ENCODE results near the gene DAD1. TPM values are rescaled to one million over a fixed set of nuclear protein-coding genes. Genes with fewer than 3 reads are reported as not detected.

The DAD1 gene
- total RNA-seq, 1 experiment from 2014 or later = 155 TPM

DNA sequence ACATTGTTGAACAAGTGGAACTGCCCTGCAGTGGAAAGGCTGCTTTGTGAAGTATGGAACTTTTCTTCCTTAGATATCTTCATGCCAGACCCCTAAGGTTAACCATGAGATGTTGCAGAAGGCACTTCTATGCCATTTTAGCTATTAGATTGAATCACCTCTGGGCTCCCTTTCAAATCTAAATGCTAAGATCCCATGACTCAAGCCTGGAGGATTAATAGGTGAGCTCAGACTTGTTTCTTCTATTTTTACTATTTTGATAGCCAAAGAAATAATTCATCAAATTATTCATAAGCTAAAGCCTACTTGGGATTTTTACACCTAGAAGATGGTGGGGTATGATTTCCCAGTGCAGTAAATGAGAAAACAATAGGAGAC is 64.3 kb downstream of the DAD1 start:
- Histone ChIP-seq H3F3A (ENCODE audit: insufficient read depth, low read depth) (no peaks in the 10 kb centered on the region), H3K27ac (no peak overlapping the region), H3K9me2 (ENCODE audit: insufficient read depth) (no peaks in the 10 kb centered on the region), H3K4me2 (no peak overlapping the region), H3K4me3 (no peak overlapping the region), H3K9me3 (ENCODE audit: insufficient read depth, low read depth) (no peaks in the 10 kb centered on the region), H3K79me2 (ENCODE audit: low read depth) (no peaks in the 10 kb centered on the region), H3K4me1 (replicated peaks; ENCODE audit: insufficient read depth) (no peaks in the 10 kb centered on the region), H3K36me3 (ENCODE audit: low read depth) (no peaks in the 10 kb centered on the region), H4K20me1 (ENCODE audit: insufficient read depth) (no peaks in the 10 kb centered on the region), H3K27me3 (ENCODE audit: insufficient read depth, low read depth) (no peaks in the 10 kb centered on the region), H2AFZ (no peak overlapping the region)
- no peak for DNase-seq
- BruUV-seq (replicated peaks) = no TSS peak
- ChIA-PET CTCF (no interaction called here), POLR2A (ENCODE audit: unreplicated experiment) (no interaction called here)
- TF ChIP-seq EZH2 (IDR thresholded peaks at IDR 0.05; ENCODE audit: low read depth) = no peak
- TF ChIP-seq, protein P1, sequence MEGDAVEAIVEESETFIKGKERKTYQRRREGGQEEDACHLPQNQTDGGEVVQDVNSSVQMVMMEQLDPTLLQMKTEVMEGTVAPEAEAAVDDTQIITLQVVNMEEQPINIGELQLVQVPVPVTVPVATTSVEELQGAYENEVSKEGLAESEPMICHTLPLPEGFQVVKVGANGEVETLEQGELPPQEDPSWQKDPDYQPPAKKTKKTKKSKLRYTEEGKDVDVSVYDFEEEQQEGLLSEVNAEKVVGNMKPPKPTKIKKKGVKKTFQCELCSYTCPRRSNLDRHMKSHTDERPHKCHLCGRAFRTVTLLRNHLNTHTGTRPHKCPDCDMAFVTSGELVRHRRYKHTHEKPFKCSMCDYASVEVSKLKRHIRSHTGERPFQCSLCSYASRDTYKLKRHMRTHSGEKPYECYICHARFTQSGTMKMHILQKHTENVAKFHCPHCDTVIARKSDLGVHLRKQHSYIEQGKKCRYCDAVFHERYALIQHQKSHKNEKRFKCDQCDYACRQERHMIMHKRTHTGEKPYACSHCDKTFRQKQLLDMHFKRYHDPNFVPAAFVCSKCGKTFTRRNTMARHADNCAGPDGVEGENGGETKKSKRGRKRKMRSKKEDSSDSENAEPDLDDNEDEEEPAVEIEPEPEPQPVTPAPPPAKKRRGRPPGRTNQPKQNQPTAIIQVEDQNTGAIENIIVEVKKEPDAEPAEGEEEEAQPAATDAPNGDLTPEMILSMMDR (conservative IDR thresholded peaks at IDR 0.05) = no peak
- intact Hi-C loops (cut with micrococcal nuclease; ENCODE audit: unreplicated experiment) = no loop called here

DNA sequence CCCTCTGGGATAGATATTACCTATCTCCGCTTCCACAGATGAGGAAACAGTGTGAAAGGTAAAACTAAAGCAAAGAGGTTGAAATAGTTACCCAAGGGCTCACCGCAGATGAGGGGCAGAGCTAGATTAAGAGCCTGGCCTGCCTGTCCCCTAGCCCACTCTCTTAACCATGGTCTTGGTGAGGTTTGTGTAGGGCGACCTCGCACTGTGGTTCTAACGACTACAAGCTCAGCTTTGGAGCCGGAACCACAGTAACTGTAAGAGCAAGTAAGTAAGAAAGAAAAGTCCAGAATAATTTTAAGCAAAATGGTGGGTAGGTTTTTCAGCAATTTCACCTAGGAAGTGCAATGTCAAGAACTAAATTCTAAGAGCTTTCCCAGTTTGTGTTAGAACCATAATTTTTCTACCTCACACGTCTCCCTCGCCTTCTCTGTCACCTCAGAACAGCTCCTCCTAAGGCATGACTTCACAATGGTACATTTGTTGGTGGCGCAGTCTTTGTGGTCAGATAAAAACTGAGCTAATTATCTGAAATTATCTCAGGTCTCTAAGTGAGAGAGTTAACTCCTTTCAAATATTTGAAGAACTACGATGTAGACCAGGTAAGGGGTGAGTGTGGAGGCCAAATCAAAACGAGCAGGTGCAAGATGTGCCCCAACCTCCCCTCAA is 64.8 kb downstream of the DAD1 start:
- CTCF ChIA-PET = no interaction called here
- TF ChIP-seq EZH2 (IDR thresholded peaks at IDR 0.05; ENCODE audit: low read depth) = no peak
- TF ChIP-seq, protein P1 (conservative IDR thresholded peaks at IDR 0.05) = no peak
- POLR2A ChIA-PET (ENCODE audit: unreplicated experiment) = no interaction called here
- Histone ChIP-seq H4K20me1 (ENCODE audit: insufficient read depth) (no peaks in the 10 kb centered on the region), H3K4me1 (replicated peaks; ENCODE audit: insufficient read depth) (no peaks in the 10 kb centered on the region), H3K79me2 (ENCODE audit: low read depth) (no peaks in the 10 kb centered on the region), H3K9me2 (ENCODE audit: insufficient read depth) (no peaks in the 10 kb centered on the region), H3K4me3 (no peak overlapping the region), H3K36me3 (ENCODE audit: low read depth) (no peaks in the 10 kb centered on the region), H3K4me2 (no peak overlapping the region), H3K9me3 (ENCODE audit: insufficient read depth, low read depth) (no peaks in the 10 kb centered on the region), H3F3A (ENCODE audit: insufficient read depth, low read depth) (no peaks in the 10 kb centered on the region), H2AFZ (no peak overlapping the region), H3K27ac (no peak overlapping the region), H3K27me3 (ENCODE audit: insufficient read depth, low read depth) (no peaks in the 10 kb centered on the region)
- no peak for DNase-seq
- intact Hi-C loops (cut with micrococcal nuclease; ENCODE audit: unreplicated experiment) = no loop called here
- no TSS peak for BruUV-seq (replicated peaks)

DNA sequence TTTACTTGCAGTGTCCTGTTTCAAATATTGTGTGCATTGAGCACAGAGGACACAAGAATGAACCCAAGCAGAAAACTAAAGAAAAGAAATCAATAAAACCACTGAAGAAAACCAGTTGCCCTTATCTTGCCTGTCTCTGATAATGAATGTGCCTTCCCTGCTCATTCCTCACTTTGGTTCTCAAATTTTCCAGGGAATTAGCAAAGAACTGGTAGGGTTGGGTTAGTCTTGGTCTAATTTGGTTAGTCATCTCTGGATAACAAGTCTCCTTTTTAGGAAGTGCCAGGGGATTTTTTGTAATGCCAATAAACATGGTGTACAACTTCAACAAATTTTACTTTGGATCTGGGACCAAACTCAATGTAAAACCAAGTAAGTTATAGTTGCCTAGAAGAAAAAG is 65.7 kb downstream of the DAD1 start:
- no peaks in the 10 kb centered on the region for H3K9me2 ChIP-seq (ENCODE audit: insufficient read depth)
- no peak for DNase-seq
- H3K27ac ChIP-seq = no peak overlapping the region
- no peaks in the 10 kb centered on the region for H3K36me3 ChIP-seq (ENCODE audit: low read depth)
- ChIA-PET CTCF (no interaction called here), POLR2A (ENCODE audit: unreplicated experiment) (interaction anchor here (0.5 kb wide), 1 partner anchor 314 kb away, joined by 3 read pairs; no protein-coding TSS in a partner anchor)
- H3K9me3 ChIP-seq (ENCODE audit: insufficient read depth, low read depth) = no peaks in the 10 kb centered on the region
- H3K4me1 ChIP-seq (replicated peaks; ENCODE audit: insufficient read depth) = no peaks in the 10 kb centered on the region
- BruUV-seq (replicated peaks) = no TSS peak
- H3F3A ChIP-seq (ENCODE audit: insufficient read depth, low read depth) = no peaks in the 10 kb centered on the region
- no peak overlapping the region for H2AFZ ChIP-seq
- TF ChIP-seq EZH2 (IDR thresholded peaks at IDR 0.05; ENCODE audit: low read depth) = no peak
- TF ChIP-seq, protein P1 (conservative IDR thresholded peaks at IDR 0.05) = no peak
- H3K4me3 ChIP-seq = no peak overlapping the region
- no peak overlapping the region for H3K4me2 ChIP-seq
- H3K79me2 ChIP-seq (ENCODE audit: low read depth) = no peaks in the 10 kb centered on the region
- intact Hi-C loops (cut with micrococcal nuclease; ENCODE audit: unreplicated experiment) = no loop called here
- no peaks in the 10 kb centered on the region for H4K20me1 ChIP-seq (ENCODE audit: insufficient read depth)
- no peaks in the 10 kb centered on the region for H3K27me3 ChIP-seq (ENCODE audit: insufficient read depth, low read depth)
